Measurements from ENCODE around the gene MDM1. TPM values are rescaled to one million over a fixed set of nuclear protein-coding genes. Genes with fewer than 3 reads are reported as not detected.

Gene MDM1
- total RNA-seq, 3 donors from 2014 or later (not counting 1 experiment from before 2014, with no cell fraction given) = 21.3 to 36.2 (median 26.5) TPM

DNA sequence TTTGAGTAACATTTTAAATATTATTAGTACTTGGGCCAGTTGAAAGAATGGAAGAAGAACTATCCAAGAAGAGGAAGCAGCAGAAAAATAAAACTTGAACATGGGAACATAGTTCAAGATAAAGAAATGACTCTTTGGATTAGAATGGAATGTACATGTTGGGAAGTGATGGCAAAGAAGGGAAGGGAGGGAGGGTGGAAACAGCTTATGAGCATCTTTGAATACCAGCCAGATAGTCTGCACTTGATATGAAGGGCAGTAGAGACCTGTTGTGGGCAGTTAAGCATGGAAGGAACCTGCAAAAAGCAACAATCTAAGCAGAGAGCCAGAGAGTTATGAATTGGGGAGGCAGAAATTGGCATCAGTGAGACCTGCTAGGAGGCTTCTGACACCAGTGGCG is 68.8 kb downstream of the MDM1 start:
- H3K4me3 ChIP-seq (ENCODE audit: low read length) = no peak overlapping the region
- H3K27me3 Mint-ChIP-seq (ENCODE audit: low read depth in 2 of 2) = peaks cover 14 to 41% of the 10 kb centered on the region in 2 donors
- no peaks in the 10 kb centered on the region for H3K36me3 Mint-ChIP-seq
- no peaks in the 10 kb centered on the region for H3K36me3 ChIP-seq (ENCODE audit: control insufficient read depth, insufficient read depth, low read length)
- H3K9me3 Mint-ChIP-seq = no peaks in the 10 kb centered on the region
- TF ChIP-seq, protein P1, sequence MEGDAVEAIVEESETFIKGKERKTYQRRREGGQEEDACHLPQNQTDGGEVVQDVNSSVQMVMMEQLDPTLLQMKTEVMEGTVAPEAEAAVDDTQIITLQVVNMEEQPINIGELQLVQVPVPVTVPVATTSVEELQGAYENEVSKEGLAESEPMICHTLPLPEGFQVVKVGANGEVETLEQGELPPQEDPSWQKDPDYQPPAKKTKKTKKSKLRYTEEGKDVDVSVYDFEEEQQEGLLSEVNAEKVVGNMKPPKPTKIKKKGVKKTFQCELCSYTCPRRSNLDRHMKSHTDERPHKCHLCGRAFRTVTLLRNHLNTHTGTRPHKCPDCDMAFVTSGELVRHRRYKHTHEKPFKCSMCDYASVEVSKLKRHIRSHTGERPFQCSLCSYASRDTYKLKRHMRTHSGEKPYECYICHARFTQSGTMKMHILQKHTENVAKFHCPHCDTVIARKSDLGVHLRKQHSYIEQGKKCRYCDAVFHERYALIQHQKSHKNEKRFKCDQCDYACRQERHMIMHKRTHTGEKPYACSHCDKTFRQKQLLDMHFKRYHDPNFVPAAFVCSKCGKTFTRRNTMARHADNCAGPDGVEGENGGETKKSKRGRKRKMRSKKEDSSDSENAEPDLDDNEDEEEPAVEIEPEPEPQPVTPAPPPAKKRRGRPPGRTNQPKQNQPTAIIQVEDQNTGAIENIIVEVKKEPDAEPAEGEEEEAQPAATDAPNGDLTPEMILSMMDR (IDR thresholded peaks at IDR 0.05) = no peak
- no peaks in the 10 kb centered on the region for H3K4me1 ChIP-seq (ENCODE audit: control insufficient read depth, insufficient read depth, low read length)
- no peak for DNase-seq
- no peak for ATAC-seq
- intact Hi-C loops (cut with micrococcal nuclease) = no loop called here
- peaks cover 8% of the 10 kb centered on the region for H3K27me3 ChIP-seq (ENCODE audit: control insufficient read depth, insufficient read depth, low read length)
- no peak overlapping the region for H3K27ac ChIP-seq (ENCODE audit: low read length)
- peaks cover 8% of the 10 kb centered on the region in 2 donors for H3K4me1 Mint-ChIP-seq
- no peak overlapping the region for H3K27ac Mint-ChIP-seq
- H3K4me3 Mint-ChIP-seq = no peak overlapping the region
- H3K9me3 ChIP-seq (ENCODE audit: control insufficient read depth, insufficient read depth, low read length) = no peaks in the 10 kb centered on the region
- WGBS (ENCODE audit: insufficient coverage) = 100% methylated on average over 1 of the region's 1 CpG

DNA sequence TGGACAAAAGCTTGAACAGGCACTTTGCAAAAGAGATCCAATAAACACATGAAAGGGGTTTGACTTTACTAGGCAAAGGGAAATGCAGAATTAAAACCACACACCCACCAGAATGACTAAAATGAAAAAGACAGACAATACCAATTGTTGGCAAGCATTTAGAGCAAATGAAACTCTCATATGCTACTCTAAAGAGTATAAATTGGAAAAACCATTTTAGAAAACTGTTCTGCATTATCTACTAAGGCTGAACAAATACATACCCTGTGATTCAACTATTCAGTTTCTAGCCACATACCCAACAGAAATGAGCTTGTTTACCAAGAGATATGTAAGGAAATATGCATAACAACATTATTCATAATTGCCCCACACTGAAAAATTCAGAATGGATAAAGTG is 70.3 kb downstream of the MDM1 start:
- ATAC-seq (no peak), DNase-seq (no peak)
- Histone ChIP-seq H3K9me3 (ENCODE audit: control insufficient read depth, insufficient read depth, low read length) (no peaks in the 10 kb centered on the region), H3K27ac (ENCODE audit: low read length) (no peak overlapping the region), H3K27me3 (ENCODE audit: control insufficient read depth, insufficient read depth, low read length) (peaks cover 8% of the 10 kb centered on the region), H3K36me3 (ENCODE audit: control insufficient read depth, insufficient read depth, low read length) (no peaks in the 10 kb centered on the region), H3K4me3 (ENCODE audit: low read length) (no peak overlapping the region), H3K4me1 (ENCODE audit: control insufficient read depth, insufficient read depth, low read length) (no peaks in the 10 kb centered on the region)
- Mint-ChIP-seq H3K27me3 (ENCODE audit: low read depth in 2 of 2) (peaks cover 21 to 48% of the 10 kb centered on the region in 2 donors), H3K9me3 (no peaks in the 10 kb centered on the region), H3K4me3 (no peak overlapping the region), H3K36me3 (no peaks in the 10 kb centered on the region), H3K4me1 (peaks cover 8% of the 10 kb centered on the region in 2 donors), H3K27ac (no peak overlapping the region)
- TF ChIP-seq, protein P1 (IDR thresholded peaks at IDR 0.05) = no peak
- intact Hi-C loops (cut with micrococcal nuclease) = no loop called here

DNA sequence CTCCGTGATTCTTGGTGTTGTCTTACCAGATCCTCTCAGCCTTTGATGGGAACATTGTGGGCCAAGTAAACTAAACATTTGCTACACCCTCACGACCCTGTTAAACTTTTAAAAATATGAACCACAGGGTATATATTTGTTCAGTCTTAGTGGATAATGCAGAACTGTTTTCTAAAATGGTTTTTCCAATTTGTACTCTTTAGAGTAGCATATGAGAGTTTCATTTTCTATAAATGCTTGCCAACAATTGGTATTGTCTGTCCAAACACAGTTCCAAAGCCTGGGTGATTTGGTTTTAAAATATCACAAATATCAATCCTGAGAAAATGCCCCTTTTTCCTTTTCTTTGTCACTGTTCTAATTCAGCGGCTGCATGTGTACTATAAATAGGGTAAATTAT is 72.0 kb downstream of the MDM1 start:
- Histone ChIP-seq H3K27ac (ENCODE audit: low read length) (no peak overlapping the region), H3K27me3 (ENCODE audit: control insufficient read depth, insufficient read depth, low read length) (peaks cover 8% of the 10 kb centered on the region), H3K36me3 (ENCODE audit: control insufficient read depth, insufficient read depth, low read length) (no peaks in the 10 kb centered on the region), H3K4me1 (ENCODE audit: control insufficient read depth, insufficient read depth, low read length) (no peaks in the 10 kb centered on the region), H3K4me3 (ENCODE audit: low read length) (no peak overlapping the region), H3K9me3 (ENCODE audit: control insufficient read depth, insufficient read depth, low read length) (no peaks in the 10 kb centered on the region)
- no peaks in the 10 kb centered on the region for H3K36me3 Mint-ChIP-seq
- H3K9me3 Mint-ChIP-seq = no peaks in the 10 kb centered on the region
- H3K27me3 Mint-ChIP-seq (ENCODE audit: low read depth in 2 of 2) = peaks cover 21 to 53% of the 10 kb centered on the region in 2 donors
- intact Hi-C loops (cut with micrococcal nuclease) = no loop called here
- 83% methylated on average over 1 of the region's 3 CpGs for WGBS (ENCODE audit: insufficient coverage)
- no peak for ATAC-seq
- TF ChIP-seq, protein P1 (IDR thresholded peaks at IDR 0.05) = no peak
- no peak for DNase-seq
- no peak overlapping the region for H3K27ac Mint-ChIP-seq
- H3K4me3 Mint-ChIP-seq = no peak overlapping the region
- peaks cover 8% of the 10 kb centered on the region in 2 donors for H3K4me1 Mint-ChIP-seq

DNA sequence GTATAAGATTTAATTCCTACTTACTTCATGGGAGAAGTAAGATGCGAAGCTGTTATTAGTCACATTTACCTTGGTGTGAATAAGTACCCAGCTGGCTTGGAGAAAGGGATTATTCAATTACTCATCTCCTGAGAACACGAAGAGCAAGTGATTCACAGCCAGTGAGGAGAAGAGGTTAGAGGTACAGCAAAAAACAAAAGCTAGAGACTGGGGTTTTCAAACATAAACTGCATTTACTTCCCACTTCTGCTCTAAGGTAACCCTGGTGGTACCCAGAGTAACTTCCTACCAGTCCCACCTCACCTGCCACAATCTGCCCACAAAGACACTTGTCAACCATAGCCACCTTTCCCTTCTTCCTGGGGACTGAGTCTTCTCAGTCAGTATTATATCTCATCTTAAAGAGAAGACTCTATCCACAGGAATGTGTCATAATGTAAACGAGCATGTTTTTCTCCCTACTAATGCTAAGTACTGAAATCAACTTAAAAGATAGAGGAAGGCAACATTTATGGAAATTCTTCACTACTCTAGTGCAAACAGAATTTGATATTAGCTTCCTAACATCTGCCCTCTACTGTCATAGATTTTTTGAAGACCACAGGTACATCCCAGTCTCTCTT is 72.7 kb downstream of the MDM1 start:
- intact Hi-C loops (cut with micrococcal nuclease) = no loop called here
- peak; percentile 24 to 63 (median 38) for ATAC-seq
- H3K27ac Mint-ChIP-seq = no peak overlapping the region

More for the DNA sequence above, 72.7 kb downstream of the MDM1 start:
- WGBS (ENCODE audit: insufficient coverage) = no CpG with 5 or more reads among the region's 3 CpGs
- Histone ChIP-seq H3K36me3 (ENCODE audit: control insufficient read depth, insufficient read depth, low read length) (no peaks in the 10 kb centered on the region), H3K9me3 (ENCODE audit: control insufficient read depth, insufficient read depth, low read length) (no peaks in the 10 kb centered on the region), H3K4me1 (ENCODE audit: control insufficient read depth, insufficient read depth, low read length) (no peaks in the 10 kb centered on the region), H3K27ac (ENCODE audit: low read length) (no peak overlapping the region), H3K4me3 (ENCODE audit: low read length) (no peak overlapping the region), H3K27me3 (ENCODE audit: control insufficient read depth, insufficient read depth, low read length) (peaks cover 8% of the 10 kb centered on the region)
- H3K36me3 Mint-ChIP-seq = no peaks in the 10 kb centered on the region
- peaks cover 26 to 56% of the 10 kb centered on the region in 2 donors for H3K27me3 Mint-ChIP-seq (ENCODE audit: low read depth in 2 of 2)
- H3K4me1 Mint-ChIP-seq = peaks cover 8% of the 10 kb centered on the region in 2 donors
- no peaks in the 10 kb centered on the region for H3K9me3 Mint-ChIP-seq
- TF ChIP-seq, protein P1 (IDR thresholded peaks at IDR 0.05) = no peak
- H3K4me3 Mint-ChIP-seq = no peak overlapping the region
- peak in 1 of 2 donors; percentile 15 for DNase-seq

Data from natural killer cell (primary cell).